Smooth muscle cell (in vitro differentiated cells): ENCODE data around the gene VMP1. TPM values are rescaled to one million over a fixed set of nuclear protein-coding genes. Genes with fewer than 3 reads are reported as not detected.

ENCODE experiments used
- DNase-seq: peaks from one replicate; lab custom pipeline; 2025; ENCODE audit not compliant: unreplicated experiment; lab: John Stamatoyannopoulos, UW
- H2AFZ ChIP-seq: fragments of 200-600 bp; sonication (generic); 2 replicates; pipeline ENCODE4 v1.6.0; 2016; ENCODE audit warnings: antibody characterized with exemption, low read depth, mild to moderate bottlenecking
- H3F3A ChIP-seq: fragments of 200-600 bp; sonication (generic); 2 replicates; pipeline ENCODE4 v1.6.0; 2017; ENCODE audit warnings: antibody characterized with exemption, low read depth
- H3K27ac ChIP-seq: fragments of 200-600 bp; sonication (generic); 2 replicates; pipeline ENCODE4 v1.5.1; 2016; ENCODE audit warnings: low read depth, mild to moderate bottlenecking
- H3K27me3 ChIP-seq: fragments of 200-600 bp; sonication (generic); 2 replicates; pipeline ENCODE4 v1.6.1; 2016; ENCODE audit warnings: low read depth, mild to moderate bottlenecking
- H3K36me3 ChIP-seq: fragments of 200-600 bp; sonication (generic); 2 replicates; pipeline ENCODE4 v1.5.1; 2016; ENCODE audit warnings: low read depth
- H3K4me1 ChIP-seq: fragments of 200-600 bp; sonication (generic); 2 replicates; pipeline ENCODE4 v1.5.1; 2016; ENCODE audit warnings: low read depth
- H3K4me2 ChIP-seq: fragments of 200-600 bp; sonication (generic); 2 replicates; pipeline ENCODE4 v1.6.0; 2016; ENCODE audit warnings: mild to moderate bottlenecking
- H3K4me3 ChIP-seq: fragments of 200-600 bp; sonication (generic); 2 replicates; pipeline ENCODE4 v1.5.1; 2016; ENCODE audit warnings: mild to moderate bottlenecking
- H3K79me2 ChIP-seq: fragments of 200-600 bp; sonication (generic); 2 replicates; pipeline ENCODE4 v1.6.0; 2016; ENCODE audit warnings: low read depth, mild to moderate bottlenecking
- H3K9ac ChIP-seq: fragments of 200-600 bp; sonication (generic); 2 replicates; pipeline ENCODE4 v1.6.0; 2016; ENCODE audit warnings: low read depth
- H3K9me3 ChIP-seq: fragments of 200-600 bp; sonication (generic); replicated peaks from 2 replicates; pipeline ENCODE4 v1.5.1; 2016; ENCODE audit warnings: low read depth
- H4K20me1 ChIP-seq: fragments of 200-600 bp; sonication (generic); 2 replicates; pipeline ENCODE4 v1.6.0; 2016; ENCODE audit warnings: low read depth
- WGBS: methylation state at CpG from one replicate; pipeline ENCODE4 v1.1.7; 2016; ENCODE audit warnings: low lambda C conversion rate; 5-methylcytosine and 5-hydroxymethylcytosine counted together
- polyA plus RNA-seq: library from polyadenylated mRNA; unstranded; fragments of >200 nt; fragmentation: Nextera tagmentation; extraction: Ambion mirVana; gene quantifications from 2 replicates; pipeline ENCODE4 v1.2.1, GENCODE V29; 2016
- total RNA-seq: library from RNA; depleted of rRNA; stranded (reverse); fragments of >200 nt; gene quantifications from 2 replicates; pipeline ENCODE4 v1.2.3, GENCODE V29; 2014
- TF ChIP-seq, protein P1 (sequence below): fragments of 200-600 bp; sonication (generic); IDR thresholded peaks from 2 replicates; pipeline ENCODE4 v1.5.1; 2017; ENCODE audit warnings: borderline replicate concordance, mild to moderate bottlenecking, antibody characterized with exemption; ENCODE audit not compliant: insufficient read depth, poor library complexity, severe bottlenecking

The VMP1 gene
- total and polyA plus RNA-seq, 2 experiments from 2014 or later = 102 to 545 TPM

DNA sequence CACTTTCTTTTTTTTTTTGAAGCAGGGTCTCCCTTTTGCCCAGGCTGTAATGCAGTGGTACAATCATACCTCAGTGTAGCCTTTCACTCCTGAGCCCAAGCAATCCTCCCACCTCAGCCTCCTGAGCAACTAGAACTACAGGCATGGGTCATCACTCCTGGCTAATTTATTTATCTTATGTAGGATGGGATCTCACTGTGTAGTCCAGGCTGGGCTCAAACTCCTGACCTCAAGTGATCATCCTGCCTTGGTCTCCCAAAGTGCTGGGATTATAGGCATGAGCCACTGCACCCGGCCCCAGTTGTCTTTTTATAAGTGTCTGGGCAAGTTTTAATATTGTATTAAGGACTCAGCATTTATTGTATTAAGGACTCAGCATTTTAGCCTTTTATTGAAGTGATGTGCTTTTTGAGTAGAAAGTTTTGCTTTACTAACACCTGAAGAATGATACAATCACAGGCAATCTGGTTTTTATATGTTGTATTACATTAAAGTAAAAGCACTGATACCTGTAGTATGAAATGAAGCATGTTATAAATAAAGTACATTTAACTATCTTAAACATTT is 22.9 kb downstream of the VMP1 start:
- Histone ChIP-seq H3K4me3 (no peak overlapping the region), H3K79me2 (peaks cover 76% of the 10 kb centered on the region), H4K20me1 (peaks cover 52% of the 10 kb centered on the region), H2AFZ (no peak overlapping the region), H3K36me3 (no peaks in the 10 kb centered on the region), H3K4me1 (no peaks in the 10 kb centered on the region), H3F3A (no peaks in the 10 kb centered on the region), H3K9me3 (no peaks in the 10 kb centered on the region), H3K27me3 (no peaks in the 10 kb centered on the region), H3K27ac (no peak overlapping the region), H3K9ac (no peak overlapping the region), H3K4me2 (no peak overlapping the region)
- TF ChIP-seq, protein P1, sequence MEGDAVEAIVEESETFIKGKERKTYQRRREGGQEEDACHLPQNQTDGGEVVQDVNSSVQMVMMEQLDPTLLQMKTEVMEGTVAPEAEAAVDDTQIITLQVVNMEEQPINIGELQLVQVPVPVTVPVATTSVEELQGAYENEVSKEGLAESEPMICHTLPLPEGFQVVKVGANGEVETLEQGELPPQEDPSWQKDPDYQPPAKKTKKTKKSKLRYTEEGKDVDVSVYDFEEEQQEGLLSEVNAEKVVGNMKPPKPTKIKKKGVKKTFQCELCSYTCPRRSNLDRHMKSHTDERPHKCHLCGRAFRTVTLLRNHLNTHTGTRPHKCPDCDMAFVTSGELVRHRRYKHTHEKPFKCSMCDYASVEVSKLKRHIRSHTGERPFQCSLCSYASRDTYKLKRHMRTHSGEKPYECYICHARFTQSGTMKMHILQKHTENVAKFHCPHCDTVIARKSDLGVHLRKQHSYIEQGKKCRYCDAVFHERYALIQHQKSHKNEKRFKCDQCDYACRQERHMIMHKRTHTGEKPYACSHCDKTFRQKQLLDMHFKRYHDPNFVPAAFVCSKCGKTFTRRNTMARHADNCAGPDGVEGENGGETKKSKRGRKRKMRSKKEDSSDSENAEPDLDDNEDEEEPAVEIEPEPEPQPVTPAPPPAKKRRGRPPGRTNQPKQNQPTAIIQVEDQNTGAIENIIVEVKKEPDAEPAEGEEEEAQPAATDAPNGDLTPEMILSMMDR = no peak
- WGBS = 97% methylated on average over 1 of the region's 1 CpG
- DNase-seq = no peak

DNA sequence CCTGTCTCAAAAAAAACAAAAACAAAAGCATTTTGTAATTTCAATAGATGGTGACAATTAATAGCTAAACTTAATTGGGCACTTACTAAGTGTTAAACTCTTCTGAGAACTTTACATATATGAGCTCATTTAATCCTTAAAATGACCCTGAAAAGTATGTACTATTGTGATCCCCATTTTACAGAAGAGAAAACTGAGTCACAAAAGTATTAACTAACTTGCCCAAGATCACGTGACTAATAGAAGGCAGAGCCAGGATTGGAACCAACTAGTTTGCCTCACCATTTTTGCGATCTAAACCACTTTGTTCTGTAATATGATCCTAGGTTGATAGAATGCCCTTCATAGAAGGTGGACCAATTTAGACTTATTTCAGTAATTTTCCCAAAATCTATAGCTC is 26.2 kb downstream of the VMP1 start:
- Histone ChIP-seq H3K27ac (no peak overlapping the region), H3K27me3 (no peaks in the 10 kb centered on the region), H3F3A (no peaks in the 10 kb centered on the region), H4K20me1 (peaks cover 21% of the 10 kb centered on the region), H3K4me3 (no peak overlapping the region), H3K9ac (no peak overlapping the region), H3K36me3 (peaks cover 6% of the 10 kb centered on the region), H3K4me1 (no peaks in the 10 kb centered on the region), H3K4me2 (no peak overlapping the region), H2AFZ (no peak overlapping the region), H3K9me3 (no peaks in the 10 kb centered on the region), H3K79me2 (peaks cover 43% of the 10 kb centered on the region)
- no peak for DNase-seq
- 99% methylated on average over 2 of the region's 2 CpGs for WGBS
- TF ChIP-seq, protein P1 = no peak

DNA sequence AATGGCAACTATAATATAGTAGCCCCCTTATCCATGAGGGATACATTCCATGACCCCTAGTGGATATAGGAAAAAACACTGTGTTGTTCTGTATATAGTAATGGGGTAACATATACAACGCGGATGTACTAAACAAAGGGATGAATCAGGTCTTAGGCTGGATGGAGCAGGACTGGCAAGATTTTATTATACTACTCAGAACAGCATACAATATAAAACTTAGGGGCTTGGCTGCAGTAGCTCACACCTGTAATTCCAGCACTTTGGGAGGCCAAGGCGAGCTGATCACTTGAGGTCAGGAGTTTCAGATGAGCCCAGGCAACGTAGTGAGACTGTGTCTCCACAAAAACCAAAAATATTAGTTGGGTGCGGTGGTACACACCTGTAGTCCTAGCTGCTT is 26.8 kb downstream of the VMP1 start:
- H4K20me1 ChIP-seq = peaks cover 15% of the 10 kb centered on the region
- H3K4me1 ChIP-seq = no peaks in the 10 kb centered on the region
- no peak for DNase-seq
- 98% methylated on average over 5 of the region's 5 CpGs for WGBS
- H3K79me2 ChIP-seq = peaks cover 37% of the 10 kb centered on the region
- no peaks in the 10 kb centered on the region for H3K9me3 ChIP-seq
- H3K27me3 ChIP-seq = no peaks in the 10 kb centered on the region
- no peak overlapping the region for H3K4me3 ChIP-seq
- no peak overlapping the region for H3K4me2 ChIP-seq
- peaks cover 6% of the 10 kb centered on the region for H3K36me3 ChIP-seq
- no peak overlapping the region for H2AFZ ChIP-seq
- H3F3A ChIP-seq = no peaks in the 10 kb centered on the region
- H3K9ac ChIP-seq = no peak overlapping the region
- no peak overlapping the region for H3K27ac ChIP-seq
- TF ChIP-seq, protein P1 = no peak

DNA sequence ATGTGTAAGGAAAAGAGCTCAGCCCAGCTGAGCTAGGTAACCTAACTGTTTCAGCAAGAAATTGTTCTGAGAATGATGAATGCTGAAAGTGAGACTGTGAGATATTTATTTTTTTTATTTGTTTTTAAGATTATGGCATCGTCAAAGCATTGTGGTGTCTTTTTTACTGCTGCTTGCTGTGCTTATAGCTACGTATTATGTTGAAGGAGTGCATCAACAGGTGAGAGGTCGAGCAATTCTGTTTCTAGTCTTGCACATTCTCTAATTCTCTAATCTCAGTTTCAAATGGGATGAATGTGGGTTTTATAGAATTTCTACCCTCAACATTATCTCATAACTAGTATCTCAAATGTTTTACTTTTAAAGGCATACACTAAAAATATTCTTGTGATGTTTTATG is 29.9 kb downstream of the VMP1 start:
- no peaks in the 10 kb centered on the region for H3K27me3 ChIP-seq
- H2AFZ ChIP-seq = no peak overlapping the region
- peaks cover 6% of the 10 kb centered on the region for H3K36me3 ChIP-seq
- H3K4me1 ChIP-seq = no peaks in the 10 kb centered on the region
- peaks cover 12% of the 10 kb centered on the region for H3K79me2 ChIP-seq
- TF ChIP-seq, protein P1 = no peak
- DNase-seq = no peak
- H3K9me3 ChIP-seq = no peaks in the 10 kb centered on the region
- H3K4me3 ChIP-seq = no peak overlapping the region
- no peak overlapping the region for H3K4me2 ChIP-seq
- H4K20me1 ChIP-seq = no peaks in the 10 kb centered on the region
- no peaks in the 10 kb centered on the region for H3F3A ChIP-seq
- H3K9ac ChIP-seq = no peak overlapping the region
- no peak overlapping the region for H3K27ac ChIP-seq
- 96% methylated on average over 3 of the region's 3 CpGs for WGBS
